GM12878 (cell line): ENCODE data around the gene NPLOC4. TPM values are rescaled to one million over a fixed set of nuclear protein-coding genes. Genes with fewer than 3 reads are reported as not detected.
A peak's percentile ranks its signal among the peaks of the same experiment; 100 is the strongest.

Source experiments
- CBX5 ChIP-seq: sonication (generic); IDR thresholded peaks from 2 replicates; pipeline ENCODE4 v1.6.1; 2016; ENCODE audit warnings: low read depth, moderate library complexity, mild to moderate bottlenecking, inconsistent platforms
- CEBPZ ChIP-seq: fragments of 150-350 bp; IDR thresholded peaks from 2 replicates; pipeline ENCODE4 v1.6.1; 2016; ENCODE audit warnings: low read depth, low read length
- EED ChIP-seq: sonication (generic); IDR thresholded peaks from 2 replicates; pipeline ENCODE4 v1.6.1; 2016; ENCODE audit warnings: antibody characterized with exemption, low read depth
- EGR1 ChIP-seq, 2 experiments: IDR thresholded peaks; 1 replicate in 1 of 2; 2 replicates in 1 of 2; pipeline ENCODE4 v1.6.1; 2011 to 2012; ENCODE audit warnings: low read depth in 2 of 2, low read length in 2 of 2, borderline replicate concordance in 1 of 2, mild to moderate bottlenecking in 1 of 2, moderate library complexity in 1 of 2
- ESRRA ChIP-seq: IDR thresholded peaks from 2 replicates; pipeline ENCODE4 v1.6.1; 2012; ENCODE audit warnings: mild to moderate bottlenecking, low read length, improper control_type of control experiment
- ETV6 ChIP-seq, 2 experiments: fragments of 450-650 bp in 1 of 2; IDR thresholded peaks in 1 of 2; conservative IDR thresholded peaks in 1 of 2; 2 replicates each; pipeline ENCODE4 v1.6.1; 2014; ENCODE audit warnings: antibody characterized with exemption in 1 of 2, borderline replicate concordance in 1 of 2, low read depth in 1 of 2, mild to moderate bottlenecking in 1 of 2, moderate library complexity in 1 of 2
- MLLT1 ChIP-seq: fragments of 450-650 bp; IDR thresholded peaks from 2 replicates; pipeline ENCODE4 v1.6.1; 2016; ENCODE audit warnings: mild to moderate bottlenecking
- NKRF ChIP-seq: fragments of 450-650 bp; conservative IDR thresholded peaks from 2 replicates; pipeline ENCODE4 v1.6.1; 2017; ENCODE audit warnings: mild to moderate bottlenecking, moderate library complexity
- NR2C1 ChIP-seq: fragments of 450-650 bp; IDR thresholded peaks from 2 replicates; pipeline ENCODE4 v1.6.1; 2017; ENCODE audit warnings: antibody characterized with exemption, mild to moderate bottlenecking, moderate library complexity
- POU2F2 ChIP-seq: IDR thresholded peaks from 3 replicates; pipeline ENCODE4 v1.6.1; 2011; ENCODE audit warnings: low read depth, mild to moderate bottlenecking, low read length, borderline replicate concordance
- PRDM15 ChIP-seq: fragments of 450-650 bp; formaldehyde crosslinking; IDR thresholded peaks from 2 replicates; pipeline ENCODE4 v1.4.0; 2020; ENCODE audit warnings: mild to moderate bottlenecking, moderate library complexity
- RFX5 ChIP-seq: IDR thresholded peaks from 2 replicates; pipeline ENCODE4 v1.6.1; 2011; ENCODE audit warnings: low read depth, low read length, improper control_type of control experiment
- SMARCA5 ChIP-seq: fragments of 450-650 bp; IDR thresholded peaks from 2 replicates; pipeline ENCODE4 v1.6.1; 2017; ENCODE audit warnings: mild to moderate bottlenecking
- SUPT20H ChIP-seq: IDR thresholded peaks from 2 replicates; pipeline ENCODE4 v1.6.1; 2011; ENCODE audit warnings: low read depth, mild to moderate bottlenecking, low read length, moderate library complexity, borderline replicate concordance; ENCODE audit not compliant: control insufficient read depth
- TAF1 ChIP-seq: IDR thresholded peaks from 2 replicates; pipeline ENCODE4 v1.6.1; 2011; ENCODE audit warnings: mild to moderate bottlenecking, low read depth, low read length, borderline replicate concordance
- polyA plus RNA-seq, 11 experiments: library from polyadenylated mRNA; depleted of rRNA in 4 of 11; unstranded in 6 of 11; stranded (reverse) in 5 of 11; fragments of >200 nt; fragmentation: Nextera tagmentation in 4 of 11; fragmentation: Illumina TruSeq in 1 of 11; extraction: Ambion mirVana in 4 of 11; extraction: Trizol in 1 of 11; gene quantifications; 1 replicate in 1 of 11; 2 replicates in 10 of 11; pipeline versions ENCODE4 v1.2.1 to v1.2.3, GENCODE V29; 2011 to 2016; ENCODE audit warnings: inconsistent platforms in 2 of 11, missing spikeins in 2 of 11, low read depth in 1 of 11
- total RNA-seq, 4 experiments: library from RNA; depleted of rRNA in 3 of 4; stranded (reverse); fragments of >200 nt in 3 of 4; fragmentation: Illumina TruSeq in 1 of 4; extraction: Trizol in 1 of 4; gene quantifications; 2 replicates each; pipeline versions ENCODE4 v1.2.1 to v1.2.3, GENCODE V29; 2013 to 2021
- TF ChIP-seq, protein P1 (sequence below): fragments of 450-650 bp; IDR thresholded peaks from 2 replicates; pipeline ENCODE4 v1.6.1; 2017; ENCODE audit warnings: borderline replicate concordance

Gene NPLOC4
- total and polyA plus RNA-seq, 10 of the 15 experiments (the other 5 are each of a cell fraction or from before 2014, with no cell fraction given), result 1.5 to 83.7 (median 45.8) TPM

- TF ChIP-seq NKRF, result no peak
- TF ChIP-seq EED, result no peak
- no peak for TF ChIP-seq NR2C1
- peak; percentile 36; the same call in 1 of the 2 replicates for TF ChIP-seq CEBPZ
- TF ChIP-seq EGR1 (IDR thresholded peaks at IDR 0.05; ENCODE audit: borderline replicate concordance in 1 of 2, low read depth in 2 of 2, low read length in 2 of 2), result no peak; a peak in 1 of 3 replicates
- 0 out of 2 replicates have a peak, but pooled peaks have one; percentile 28 for TF ChIP-seq SMARCA5
- no peak for TF ChIP-seq ESRRA
- TF ChIP-seq RFX5, result no peak
- no peak for TF ChIP-seq CBX5
- TF ChIP-seq MLLT1, result no peak
- TF ChIP-seq SUPT20H, result no peak
- TF ChIP-seq ETV6 (conservative IDR thresholded peaks at IDR 0.05 in 1 of 2, IDR thresholded peaks at IDR 0.05 in 1 of 2; ENCODE audit: borderline replicate concordance in 1 of 2, low read depth in 1 of 2), result no peak
- TF ChIP-seq, protein P1, sequence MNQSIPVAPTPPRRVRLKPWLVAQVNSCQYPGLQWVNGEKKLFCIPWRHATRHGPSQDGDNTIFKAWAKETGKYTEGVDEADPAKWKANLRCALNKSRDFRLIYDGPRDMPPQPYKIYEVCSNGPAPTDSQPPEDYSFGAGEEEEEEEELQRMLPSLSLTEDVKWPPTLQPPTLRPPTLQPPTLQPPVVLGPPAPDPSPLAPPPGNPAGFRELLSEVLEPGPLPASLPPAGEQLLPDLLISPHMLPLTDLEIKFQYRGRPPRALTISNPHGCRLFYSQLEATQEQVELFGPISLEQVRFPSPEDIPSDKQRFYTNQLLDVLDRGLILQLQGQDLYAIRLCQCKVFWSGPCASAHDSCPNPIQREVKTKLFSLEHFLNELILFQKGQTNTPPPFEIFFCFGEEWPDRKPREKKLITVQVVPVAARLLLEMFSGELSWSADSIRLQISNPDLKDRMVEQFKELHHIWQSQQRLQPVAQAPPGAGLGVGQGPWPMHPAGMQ, result no peak
- TF ChIP-seq PRDM15 (CRISPR knock-in tag), result peak; percentile 39; the same call in 1 of the 2 replicates
- 0 out of 2 replicates have a peak, but pooled peaks have one; percentile 40 for TF ChIP-seq TAF1
- peak; percentile 85 for TF ChIP-seq POU2F2
These were observed 127.5 kb downstream of the NPLOC4 start (continued) for GRCh38 chr17:81509207-81509971.
